HepG2 (cell line): ENCODE results near the gene UBTF. TPM values are rescaled to one million over a fixed set of nuclear protein-coding genes. Genes with fewer than 3 reads are reported as not detected.

ENCODE experiments used
- BRCA1 ChIP-seq: sonication (generic); formaldehyde crosslinking; IDR thresholded peaks from 2 replicates; pipeline ENCODE4 v1.4.0; 2020; ENCODE audit warnings: missing genetic modification reagents
- FOSL2 ChIP-seq: sonication (generic); formaldehyde crosslinking; IDR thresholded peaks from 2 replicates; pipeline ENCODE4 v1.4.0; 2020; ENCODE audit warnings: missing genetic modification reagents
- JDP2 ChIP-seq: sonication (generic); formaldehyde crosslinking; IDR thresholded peaks from 2 replicates; pipeline ENCODE4 v1.8.1; 2022; ENCODE audit warnings: missing genetic modification reagents, borderline replicate concordance
- MAF1 ChIP-seq: sonication (generic); formaldehyde crosslinking; IDR thresholded peaks from 2 replicates; pipeline ENCODE4 v1.5.0; 2020; ENCODE audit warnings: missing genetic modification reagents, borderline replicate concordance
- MLLT10 ChIP-seq: sonication (generic); formaldehyde crosslinking; IDR thresholded peaks from 2 replicates; pipeline ENCODE4 v1.4.0; 2020; ENCODE audit warnings: missing genetic modification reagents
- NFAT5 ChIP-seq: sonication (generic); formaldehyde crosslinking; IDR thresholded peaks from 2 replicates; pipeline ENCODE4 v1.4.0; 2020; ENCODE audit warnings: missing genetic modification reagents
- POGZ ChIP-seq: sonication (generic); formaldehyde crosslinking; IDR thresholded peaks from 2 replicates; pipeline ENCODE4 v1.4.0; 2020; ENCODE audit warnings: mild to moderate bottlenecking, missing genetic modification reagents
- RBM39 ChIP-seq: fragments of 200-400 bp; formaldehyde crosslinking; IDR thresholded peaks from one replicate; pipeline ENCODE4 v1.6.1; 2018; ENCODE audit warnings: antibody characterized with exemption, mild to moderate bottlenecking, low read depth, low read length; ENCODE audit not compliant: poor library complexity, severe bottlenecking
- THRA ChIP-seq: sonication (generic); formaldehyde crosslinking; IDR thresholded peaks from 2 replicates; pipeline ENCODE4 v1.4.0; 2020; ENCODE audit warnings: missing genetic modification reagents, borderline replicate concordance
- ZMYM2 ChIP-seq: sonication (generic); formaldehyde crosslinking; IDR thresholded peaks from 2 replicates; pipeline ENCODE4 v1.8.0; 2022; ENCODE audit warnings: mild to moderate bottlenecking, missing genetic modification reagents
- ZNF136 ChIP-seq: sonication (generic); formaldehyde crosslinking; IDR thresholded peaks from 2 replicates; pipeline ENCODE4 v1.8.1; 2022; ENCODE audit warnings: low read depth, mild to moderate bottlenecking, moderate library complexity, missing genetic modification reagents
- ZNF225 ChIP-seq: sonication (generic); formaldehyde crosslinking; IDR thresholded peaks from 2 replicates; pipeline ENCODE4 v1.4.0; 2020; ENCODE audit warnings: mild to moderate bottlenecking, missing genetic modification reagents
- ZNF335 ChIP-seq: sonication (generic); formaldehyde crosslinking; IDR thresholded peaks from 2 replicates; pipeline ENCODE4 v1.4.0; 2020; ENCODE audit warnings: missing genetic modification reagents
- ZNF674 ChIP-seq: sonication (generic); formaldehyde crosslinking; IDR thresholded peaks from 2 replicates; pipeline ENCODE4 v1.5.0; 2020; ENCODE audit warnings: low read depth, mild to moderate bottlenecking, missing genetic modification reagents
- ZNF687 ChIP-seq: sonication (generic); formaldehyde crosslinking; IDR thresholded peaks from 2 replicates; pipeline ENCODE4 v1.5.1; 2020; ENCODE audit warnings: mild to moderate bottlenecking, missing genetic modification reagents, moderate library complexity
- ZNF879 ChIP-seq: sonication (generic); formaldehyde crosslinking; IDR thresholded peaks from 2 replicates; pipeline ENCODE4 v1.8.1; 2023; ENCODE audit warnings: missing genetic modification reagents
- polyA plus RNA-seq, 8 experiments: library from polyadenylated mRNA; depleted of rRNA in 3 of 8; stranded (reverse) in 7 of 8; unstranded in 1 of 8; fragments of >200 nt; fragmentation: Illumina TruSeq in 4 of 8; extraction: Trizol in 4 of 8; gene quantifications; 2 replicates each; pipeline versions ENCODE4 v1.2.1 to v1.2.3, GENCODE V29; 2011 to 2016; ENCODE audit warnings: low read depth in 4 of 8, missing spikeins in 1 of 8, mixed read lengths in 1 of 8; ENCODE audit not compliant: insufficient read depth in 1 of 8
- total RNA-seq, 5 experiments: library from RNA; depleted of rRNA; stranded (reverse); fragments of >200 nt; fragmentation: Illumina TruSeq; extraction: Trizol; gene quantifications; 2 replicates each; pipeline ENCODE4 v1.2.3, GENCODE V29; 2016; ENCODE audit warnings: low read depth in 1 of 5

Gene UBTF
- total and polyA plus RNA-seq, 2 of the 13 experiments (the other 11 are each of a cell fraction or from before 2014, with no cell fraction given), result 15.2 to 60.9 TPM

- peak; percentile 80 for TF ChIP-seq ZNF687 (CRISPR knock-in tag)
- TF ChIP-seq ZNF879 (CRISPR knock-in tag), result no peak
- TF ChIP-seq POGZ (CRISPR knock-in tag), result peak; percentile 53
- no peak for TF ChIP-seq ZNF674 (CRISPR knock-in tag)
- TF ChIP-seq ZNF225 (CRISPR knock-in tag), result 0 out of 2 replicates have a peak, but pooled peaks have one; percentile 18
- peak; percentile 57 for TF ChIP-seq RBM39
- peak; percentile 71; the same call in 1 of the 2 replicates for TF ChIP-seq ZNF136
- no peak; the same call in 1 of the 2 replicates for TF ChIP-seq NFAT5
- TF ChIP-seq THRA, result no peak; the same call in 1 of the 2 replicates
- peak; percentile 40 for TF ChIP-seq FOSL2 (CRISPR knock-in tag)
- peak; percentile 72; the same call in 1 of the 2 replicates for TF ChIP-seq ZNF335
- TF ChIP-seq MAF1, result peak; percentile 90
- TF ChIP-seq JDP2, result no peak
- 0 out of 2 replicates have a peak, but pooled peaks have one; percentile 59 for TF ChIP-seq BRCA1 (CRISPR knock-in tag)
- TF ChIP-seq ZMYM2 (CRISPR knock-in tag), result peak; percentile 89; the same call in 1 of the 2 replicates
- no peak for TF ChIP-seq MLLT10 (CRISPR knock-in tag)
Measured at GRCh38 chr17:44186307-44187130, 33.0 kb downstream of the UBTF start, which contains the start of gene TMUB2 (continued).
